Cardiac muscle cell (in vitro differentiated cells and primary cell): ENCODE results near the gene PDZRN4. TPM values are rescaled to one million over a fixed set of nuclear protein-coding genes. Genes with fewer than 3 reads are reported as not detected.
"Not testable (repeated sequence)": the region's sequence is repeated elsewhere in the genome, so short reads cannot be mapped to it uniquely, and the experiment has no call there.

Experiments
- DNase-seq, 2 donors: peaks; one replicate each; pipeline versions ENCODE4 v3.0.0 to v3.0.0-alpha.2; 2010 to 2017; ENCODE audit warnings: low read depth in 1 of 2, low spot score in 1 of 2
- H3K27ac ChIP-seq: fragments of 200-600 bp; sonication (generic); 2 replicates; pipeline ENCODE4 v1.5.1; 2016
- H3K27me3 ChIP-seq: fragments of 200-600 bp; sonication (generic); 2 replicates; pipeline ENCODE4 v1.6.0; 2016; ENCODE audit warnings: control low read depth
- H3K36me3 ChIP-seq: fragments of 200-600 bp; sonication (generic); 2 replicates; pipeline ENCODE4 v1.5.1; 2016; ENCODE audit warnings: control low read depth
- H3K4me1 ChIP-seq: fragments of 200-600 bp; sonication (generic); 2 replicates; pipeline ENCODE4 v1.8.1; 2017; ENCODE audit warnings: low read depth, mild to moderate bottlenecking, mixed run types
- H3K4me3 ChIP-seq: fragments of 200-600 bp; sonication (generic); 2 replicates; pipeline ENCODE4 v1.5.1; 2016; ENCODE audit warnings: mild to moderate bottlenecking
- H3K9me3 ChIP-seq: fragments of 200-600 bp; sonication (generic); 2 replicates; pipeline ENCODE4 v1.5.1; 2017; ENCODE audit warnings: low read depth, mild to moderate bottlenecking, control low read depth
- CTCF ChIP-seq: IDR thresholded peaks from 2 replicates; pipeline ENCODE4 v1.5.1; 2012; ENCODE audit warnings: low read depth, mild to moderate bottlenecking, low read length
- polyA plus RNA-seq: library from polyadenylated mRNA; unstranded; fragments of >200 nt; fragmentation: Nextera tagmentation; extraction: Ambion mirVana; gene quantifications from 2 replicates; pipeline ENCODE4 v1.2.1, GENCODE V29; 2016
- total RNA-seq: library from RNA; depleted of rRNA; stranded (reverse); fragments of >200 nt; gene quantifications from 2 replicates; pipeline ENCODE4 v1.2.3, GENCODE V29; 2016

Gene PDZRN4
- total and polyA plus RNA-seq, 2 experiments from 2014 or later = 2.9 to 5.0 TPM

- Histone ChIP-seq H3K4me3 (peak overlapping the region; percentile 57), H3K27me3 (peaks cover 43% of the 10 kb centered on the region), H3K9me3 (no peaks in the 10 kb centered on the region), H3K27ac (no peak overlapping the region), H3K4me1 (peaks cover 11% of the 10 kb centered on the region), H3K36me3 (no peaks in the 10 kb centered on the region)
- DNase-seq = no peak
- TF ChIP-seq CTCF = no peak
Observed at GRCh38 chr12:41188841-41189394, 798 bp downstream of the PDZRN4 start.

GRCh38 chr12:41189395-41190251, 1.5 kb downstream of the PDZRN4 start:
- H3K9me3 ChIP-seq = no peaks in the 10 kb centered on the region
- no peak overlapping the region for H3K27ac ChIP-seq
- peaks cover 13% of the 10 kb centered on the region for H3K4me1 ChIP-seq
- H3K27me3 ChIP-seq = peaks cover 43% of the 10 kb centered on the region
- DNase-seq = peak; percentile 2 to 39
- H3K36me3 ChIP-seq = no peaks in the 10 kb centered on the region
- H3K4me3 ChIP-seq = peak overlapping the region; percentile 29
- TF ChIP-seq CTCF = no peak

- Histone ChIP-seq H3K27ac (no peak overlapping the region), H3K27me3 (peaks cover 43% of the 10 kb centered on the region), H3K9me3 (no peaks in the 10 kb centered on the region), H3K4me3 (peak overlapping the region; percentile 29), H3K4me1 (peaks cover 16% of the 10 kb centered on the region), H3K36me3 (no peaks in the 10 kb centered on the region)
- peak; percentile 45 for TF ChIP-seq CTCF
- DNase-seq = peak; percentile 18 to 65
Observed at GRCh38 chr12:41190338-41190737, 2.2 kb downstream of the PDZRN4 start.

GRCh38 chr12:41191549-41191948, 3.4 kb downstream of the PDZRN4 start:
- Histone ChIP-seq H3K4me1 (peaks cover 22% of the 10 kb centered on the region), H3K27me3 (peaks cover 36% of the 10 kb centered on the region)
- H3K27ac ChIP-seq, H3K4me3 ChIP-seq, DNase-seq, H3K36me3 ChIP-seq, H3K9me3 ChIP-seq: not testable (repeated sequence)

GRCh38 chr12:41193311-41193710, 5.2 kb downstream of the PDZRN4 start:
- no peak for TF ChIP-seq CTCF
- H3K4me1 ChIP-seq = peaks cover 22% of the 10 kb centered on the region
- no peaks in the 10 kb centered on the region for H3K36me3 ChIP-seq
- no peak for DNase-seq
- no peak overlapping the region for H3K27ac ChIP-seq
- H3K9me3 ChIP-seq = no peaks in the 10 kb centered on the region
- no peak overlapping the region for H3K4me3 ChIP-seq
- H3K27me3 ChIP-seq = peaks cover 18% of the 10 kb centered on the region

- no peak for TF ChIP-seq CTCF
- Histone ChIP-seq H3K36me3 (no peaks in the 10 kb centered on the region), H3K4me3 (no peak overlapping the region), H3K27me3 (no peaks in the 10 kb centered on the region), H3K4me1 (peaks cover 3% of the 10 kb centered on the region), H3K27ac (no peak overlapping the region), H3K9me3 (no peaks in the 10 kb centered on the region)
- no peak for DNase-seq
Observed at GRCh38 chr12:41202051-41202450, 13.9 kb downstream of the PDZRN4 start.
